Measurements from ENCODE around the gene CYP2A13. TPM values are rescaled to one million over a fixed set of nuclear protein-coding genes. Genes with fewer than 3 reads are reported as not detected.

The CYP2A13 gene
- total and polyA plus RNA-seq, 9 of the 15 experiments (the other 6 are each of a cell fraction or from before 2014, with no cell fraction given) = not detected

Other genes starting within 250 kb of the CYP2A13 start
Only the 7 nearest of the 8 such genes appear.
- gene CYP2A7, start 206.2 kb upstream of the CYP2A13 start, total RNA-seq (2014; rRNA removed) = not detected in 2 replicates
- not detected in 2 replicates for gene CYP2A7, start 206.2 kb upstream of the CYP2A13 start, total RNA-seq (2014; rRNA removed; fragmentation: Illumina TruSeq; extraction: Trizol)
- not detected in 2 replicates for gene CYP2A7, start 206.2 kb upstream of the CYP2A13 start, total RNA-seq (2015; rRNA removed; fragmentation: Illumina TruSeq; extraction: Trizol)
- gene CYP2A7, start 206.2 kb upstream of the CYP2A13 start, total RNA-seq (2021) = 0.22 TPM in 1 of 2 replicates, not detected in the other
- gene CYP2A7, start 206.2 kb upstream of the CYP2A13 start, polyA plus RNA-seq (2011; rRNA removed) = not detected in 2 replicates
- not detected in 2 replicates for gene CYP2A7, start 206.2 kb upstream of the CYP2A13 start, polyA plus RNA-seq (2014; fragmentation: Illumina TruSeq; extraction: Trizol)
- gene CYP2A7, start 206.2 kb upstream of the CYP2A13 start, polyA plus RNA-seq (2014; fragmentation: Nextera tagmentation; extraction: Ambion mirVana) = not detected
- gene CYP2A7, start 206.2 kb upstream of the CYP2A13 start, polyA plus RNA-seq (2014; rRNA removed) = not detected in 2 replicates
- not detected in 2 replicates for gene CYP2B6, start 97.2 kb upstream of the CYP2A13 start, total RNA-seq (2014; rRNA removed)
- not detected in 2 replicates for gene CYP2B6, start 97.2 kb upstream of the CYP2A13 start, total RNA-seq (2014; rRNA removed; fragmentation: Illumina TruSeq; extraction: Trizol)
- gene CYP2B6, start 97.2 kb upstream of the CYP2A13 start, total RNA-seq (2015; rRNA removed; fragmentation: Illumina TruSeq; extraction: Trizol) = not detected in 2 replicates
- 0.04 and 0.20 TPM in 2 replicates for gene CYP2B6, start 97.2 kb upstream of the CYP2A13 start, total RNA-seq (2021)
- gene CYP2B6, start 97.2 kb upstream of the CYP2A13 start, polyA plus RNA-seq (2011; rRNA removed) = not detected in 2 replicates
- gene CYP2B6, start 97.2 kb upstream of the CYP2A13 start, polyA plus RNA-seq (2014; fragmentation: Illumina TruSeq; extraction: Trizol) = not detected in 2 replicates
- gene CYP2B6, start 97.2 kb upstream of the CYP2A13 start, polyA plus RNA-seq (2014; fragmentation: Nextera tagmentation; extraction: Ambion mirVana) = not detected
- not detected in 2 replicates for gene CYP2B6, start 97.2 kb upstream of the CYP2A13 start, polyA plus RNA-seq (2014; rRNA removed)
- gene CYP2F1, start 26.0 kb downstream of the CYP2A13 start, total RNA-seq (2014; rRNA removed) = 0.77 TPM in 1 of 2 replicates, not detected in the other
- gene CYP2F1, start 26.0 kb downstream of the CYP2A13 start, total RNA-seq (2014; rRNA removed; fragmentation: Illumina TruSeq; extraction: Trizol) = 0.25 TPM in 1 of 2 replicates, not detected in the other
- 0.11 TPM in 1 of 2 replicates, not detected in the other for gene CYP2F1, start 26.0 kb downstream of the CYP2A13 start, total RNA-seq (2015; rRNA removed; fragmentation: Illumina TruSeq; extraction: Trizol)
- gene CYP2F1, start 26.0 kb downstream of the CYP2A13 start, total RNA-seq (2021) = 0.38 TPM in 1 of 2 replicates, not detected in the other
- 0.03 and 0.16 TPM in 2 replicates for gene CYP2F1, start 26.0 kb downstream of the CYP2A13 start, polyA plus RNA-seq (2011; rRNA removed)
- 0.28 and 0.71 TPM in 2 replicates for gene CYP2F1, start 26.0 kb downstream of the CYP2A13 start, polyA plus RNA-seq (2014; fragmentation: Illumina TruSeq; extraction: Trizol)
- under 1 TPM; 0.10 to 0.11 TPM for gene CYP2F1, start 26.0 kb downstream of the CYP2A13 start, polyA plus RNA-seq (2014; fragmentation: Nextera tagmentation; extraction: Ambion mirVana)
- gene CYP2F1, start 26.0 kb downstream of the CYP2A13 start, polyA plus RNA-seq (2014; rRNA removed) = 0.04 TPM in 1 of 2 replicates, not detected in the other
- 0.41 and 2.7 TPM in 2 replicates for gene CYP2S1, start 104.8 kb downstream of the CYP2A13 start, total RNA-seq (2014; rRNA removed)
- 0.13 and 0.18 TPM in 2 replicates for gene CYP2S1, start 104.8 kb downstream of the CYP2A13 start, total RNA-seq (2014; rRNA removed; fragmentation: Illumina TruSeq; extraction: Trizol)
- gene CYP2S1, start 104.8 kb downstream of the CYP2A13 start, total RNA-seq (2015; rRNA removed; fragmentation: Illumina TruSeq; extraction: Trizol) = 0.07 and 0.15 TPM in 2 replicates
- gene CYP2S1, start 104.8 kb downstream of the CYP2A13 start, total RNA-seq (2021) = 1.9 and 2.6 TPM in 2 replicates
- gene CYP2S1, start 104.8 kb downstream of the CYP2A13 start, polyA plus RNA-seq (2011; rRNA removed) = 0.46 and 0.60 TPM in 2 replicates
- 0.71 and 0.79 TPM in 2 replicates for gene CYP2S1, start 104.8 kb downstream of the CYP2A13 start, polyA plus RNA-seq (2014; fragmentation: Illumina TruSeq; extraction: Trizol)
- under 1 TPM; 0.13 to 0.20 TPM for gene CYP2S1, start 104.8 kb downstream of the CYP2A13 start, polyA plus RNA-seq (2014; fragmentation: Nextera tagmentation; extraction: Ambion mirVana)
- gene CYP2S1, start 104.8 kb downstream of the CYP2A13 start, polyA plus RNA-seq (2014; rRNA removed) = 0.48 and 0.77 TPM in 2 replicates
- 1.6 and 2.6 TPM in 2 replicates for gene AXL, start 130.8 kb downstream of the CYP2A13 start, total RNA-seq (2014; rRNA removed)
- 1.2 and 1.4 TPM in 2 replicates for gene AXL, start 130.8 kb downstream of the CYP2A13 start, total RNA-seq (2014; rRNA removed; fragmentation: Illumina TruSeq; extraction: Trizol)
- 0.79 and 0.80 TPM in 2 replicates for gene AXL, start 130.8 kb downstream of the CYP2A13 start, total RNA-seq (2015; rRNA removed; fragmentation: Illumina TruSeq; extraction: Trizol)
- 3.0 and 3.4 TPM in 2 replicates for gene AXL, start 130.8 kb downstream of the CYP2A13 start, total RNA-seq (2021)
- 6.0 and 6.6 TPM in 2 replicates for gene AXL, start 130.8 kb downstream of the CYP2A13 start, polyA plus RNA-seq (2011; rRNA removed)
- gene AXL, start 130.8 kb downstream of the CYP2A13 start, polyA plus RNA-seq (2014; fragmentation: Illumina TruSeq; extraction: Trizol) = 1.6 and 2.0 TPM in 2 replicates
- gene AXL, start 130.8 kb downstream of the CYP2A13 start, polyA plus RNA-seq (2014; fragmentation: Nextera tagmentation; extraction: Ambion mirVana) = 1 to 10 TPM; 1.9 to 2.0 TPM
- 1.1 and 1.2 TPM in 2 replicates for gene AXL, start 130.8 kb downstream of the CYP2A13 start, polyA plus RNA-seq (2014; rRNA removed)
- 85.0 and 99.3 TPM in 2 replicates for gene HNRNPUL1, start 175.9 kb downstream of the CYP2A13 start, total RNA-seq (2014; rRNA removed)
- gene HNRNPUL1, start 175.9 kb downstream of the CYP2A13 start, total RNA-seq (2014; rRNA removed; fragmentation: Illumina TruSeq; extraction: Trizol) = 69.9 and 78.2 TPM in 2 replicates
- 85.9 and 88.7 TPM in 2 replicates for gene HNRNPUL1, start 175.9 kb downstream of the CYP2A13 start, total RNA-seq (2015; rRNA removed; fragmentation: Illumina TruSeq; extraction: Trizol)
- gene HNRNPUL1, start 175.9 kb downstream of the CYP2A13 start, total RNA-seq (2021) = 196 and 211 TPM in 2 replicates
- 39.2 and 59.3 TPM in 2 replicates for gene HNRNPUL1, start 175.9 kb downstream of the CYP2A13 start, polyA plus RNA-seq (2011; rRNA removed)
- 138 and 160 TPM in 2 replicates for gene HNRNPUL1, start 175.9 kb downstream of the CYP2A13 start, polyA plus RNA-seq (2014; fragmentation: Illumina TruSeq; extraction: Trizol)
- gene HNRNPUL1, start 175.9 kb downstream of the CYP2A13 start, polyA plus RNA-seq (2014; fragmentation: Nextera tagmentation; extraction: Ambion mirVana) = 1 to 10 TPM; 7.3 to 9.4 TPM
- gene HNRNPUL1, start 175.9 kb downstream of the CYP2A13 start, polyA plus RNA-seq (2014; rRNA removed) = 93.8 and 107 TPM in 2 replicates
- 8.0 and 10.8 TPM in 2 replicates for gene CCDC97, start 221.7 kb downstream of the CYP2A13 start, total RNA-seq (2014; rRNA removed)
- 2.2 and 3.3 TPM in 2 replicates for gene CCDC97, start 221.7 kb downstream of the CYP2A13 start, total RNA-seq (2014; rRNA removed; fragmentation: Illumina TruSeq; extraction: Trizol)
- gene CCDC97, start 221.7 kb downstream of the CYP2A13 start, total RNA-seq (2015; rRNA removed; fragmentation: Illumina TruSeq; extraction: Trizol) = 5.5 and 7.0 TPM in 2 replicates
- gene CCDC97, start 221.7 kb downstream of the CYP2A13 start, total RNA-seq (2021) = 16.5 and 18.0 TPM in 2 replicates
- gene CCDC97, start 221.7 kb downstream of the CYP2A13 start, polyA plus RNA-seq (2011; rRNA removed) = 3.6 and 5.0 TPM in 2 replicates
- 9.8 and 13.2 TPM in 2 replicates for gene CCDC97, start 221.7 kb downstream of the CYP2A13 start, polyA plus RNA-seq (2014; fragmentation: Illumina TruSeq; extraction: Trizol)
- gene CCDC97, start 221.7 kb downstream of the CYP2A13 start, polyA plus RNA-seq (2014; fragmentation: Nextera tagmentation; extraction: Ambion mirVana) = under 1 TPM; 0.60 to 0.79 TPM
- gene CCDC97, start 221.7 kb downstream of the CYP2A13 start, polyA plus RNA-seq (2014; rRNA removed) = 8.8 and 11.3 TPM in 2 replicates